HG03175 (cell line): ENCODE data around the gene GK.
"Not testable (repeated sequence)": the region's sequence is repeated elsewhere in the genome, so short reads cannot be mapped to it uniquely, and the experiment has no call there.

Experiments
- ATAC-seq: cut with Tn5 transposase; IDR thresholded peaks from one replicate; pipeline ENCODE4 v1.9.1; 2021; ENCODE audit warnings: mild to moderate bottlenecking, moderate library complexity; ENCODE audit not compliant: unreplicated experiment

Gene GK

DNA sequence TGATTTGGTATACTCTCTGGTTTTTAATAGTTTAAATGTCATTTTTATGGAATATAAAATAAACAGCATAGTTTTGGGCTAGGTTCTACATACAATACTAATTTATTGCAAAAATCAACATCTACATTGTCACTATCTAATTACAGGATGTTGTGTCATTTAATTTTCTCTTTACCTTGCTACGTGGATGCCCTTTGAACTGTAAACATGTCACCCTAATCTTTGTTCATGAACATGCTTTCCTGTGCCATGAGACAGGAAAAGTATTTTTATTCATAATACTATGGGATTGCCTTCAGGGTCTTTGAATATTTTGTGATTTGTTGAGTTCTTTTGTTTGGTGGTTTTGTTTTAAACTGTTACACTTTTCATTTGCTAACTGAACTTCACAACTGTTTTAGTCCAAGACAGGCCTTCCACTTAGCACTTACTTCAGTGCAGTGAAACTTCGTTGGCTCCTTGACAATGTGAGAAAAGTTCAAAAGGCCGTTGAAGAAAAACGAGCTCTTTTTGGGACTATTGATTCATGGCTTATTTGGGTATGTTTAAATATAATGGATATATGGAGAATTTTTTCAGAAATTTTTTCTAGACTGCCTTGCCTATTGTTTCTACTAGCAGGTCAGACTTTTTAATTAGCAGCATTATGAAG lies 40.9 kb downstream of the GK start:
- ATAC-seq, result no peak

DNA sequence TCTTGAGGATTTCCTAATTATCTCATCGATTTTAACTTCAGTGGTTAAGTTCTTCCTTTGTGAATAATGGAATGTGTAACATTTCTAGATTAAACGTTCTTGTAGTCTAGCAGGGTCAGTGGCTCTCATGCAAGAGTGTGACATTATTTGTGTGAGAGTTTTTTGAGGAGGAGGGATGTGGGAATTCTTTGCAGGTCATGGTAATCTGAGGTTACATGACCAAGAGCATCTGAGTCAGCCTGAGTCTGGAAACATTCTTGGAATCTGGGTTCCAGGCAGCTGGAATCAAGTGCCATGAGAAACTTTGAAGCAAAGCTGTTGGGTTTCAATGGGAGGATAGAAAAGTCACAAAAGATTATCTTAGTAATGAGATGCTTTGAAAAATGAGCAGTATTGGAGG lies 49.5 kb downstream of the GK start:
- ATAC-seq, result no peak

GRCh38 chrX:30706216-30706775 lies 53.1 kb downstream of the GK start:
- no peak for ATAC-seq

GRCh38 chrX:30712214-30712613 lies 59.0 kb downstream of the GK start:
- no peak for ATAC-seq

DNA sequence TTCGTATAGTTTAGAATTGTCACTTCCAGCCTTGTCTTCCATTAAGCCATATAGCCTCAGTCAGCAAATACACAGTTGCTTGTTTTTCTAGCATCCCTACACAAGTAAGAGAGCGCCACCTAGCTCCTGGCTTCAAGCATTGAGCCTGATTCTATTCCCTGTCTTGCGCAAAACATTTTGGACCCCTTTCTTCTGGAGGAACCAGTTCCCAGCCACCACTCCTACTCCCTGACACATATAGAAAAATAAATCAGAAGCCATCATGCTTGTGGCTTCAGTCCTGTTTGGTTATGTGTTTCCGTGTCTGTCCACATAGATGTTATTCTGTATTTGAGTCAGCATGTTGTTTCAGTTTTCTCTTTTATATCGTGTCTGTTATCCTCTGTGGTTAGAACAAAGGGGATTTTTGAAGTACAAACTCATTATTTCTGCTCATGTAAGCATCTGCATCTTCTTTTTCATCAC lies 59.9 kb downstream of the GK start:
- peak; percentile 90 for ATAC-seq

DNA sequence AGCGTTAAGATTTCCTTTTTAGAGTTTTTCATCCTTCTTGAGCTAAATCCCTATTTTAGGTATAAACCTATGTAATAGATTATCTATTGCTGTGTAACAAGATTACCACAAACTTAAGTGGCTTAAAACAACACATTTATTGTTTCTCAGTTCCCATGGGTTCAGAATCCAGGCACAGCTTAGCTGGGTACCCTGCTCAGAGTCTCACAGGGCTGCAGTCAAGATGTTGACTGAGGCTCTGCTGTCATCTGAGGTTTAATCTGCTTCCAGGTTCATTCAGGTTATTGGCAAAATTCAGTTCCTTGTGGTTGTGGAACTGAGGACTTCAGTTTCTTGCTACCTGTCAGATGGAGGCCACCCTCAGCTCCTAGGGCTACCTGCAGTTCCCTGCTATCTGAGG lies 60.9 kb downstream of the GK start:
- peak; percentile 52 for ATAC-seq

DNA sequence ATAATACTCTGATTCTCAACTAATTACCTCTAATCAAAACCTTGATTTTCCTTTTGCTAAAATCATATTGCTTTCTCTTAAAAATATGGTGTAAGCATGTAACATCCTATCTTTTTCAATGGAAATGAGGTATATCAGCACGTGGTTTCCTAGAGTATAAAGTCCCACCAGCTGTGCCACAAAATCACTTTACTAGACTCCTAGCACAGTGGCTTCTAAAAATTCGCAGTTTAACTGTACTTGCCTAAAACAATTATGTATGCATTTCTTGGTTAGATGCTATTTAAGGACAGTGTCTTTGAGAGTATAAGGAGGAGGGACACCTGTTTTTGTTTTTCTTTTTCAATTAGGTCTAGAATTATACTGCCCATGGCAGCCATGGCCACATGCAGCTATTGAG lies 62.8 kb downstream of the GK start:
- ATAC-seq, result no peak

- no peak for ATAC-seq
Observed at GRCh38 chrX:30733852-30734660, 80.8 kb downstream of the GK start.

GRCh38 chrX:30734782-30735181 lies 81.6 kb downstream of the GK start:
- no peak for ATAC-seq

- ATAC-seq, result peak; percentile 94
Observed at GRCh38 chrX:30735839-30736238, 82.6 kb downstream of the GK start.

- no peak for ATAC-seq
Observed at GRCh38 chrX:30741545-30741944, 88.3 kb downstream of the GK start.

DNA sequence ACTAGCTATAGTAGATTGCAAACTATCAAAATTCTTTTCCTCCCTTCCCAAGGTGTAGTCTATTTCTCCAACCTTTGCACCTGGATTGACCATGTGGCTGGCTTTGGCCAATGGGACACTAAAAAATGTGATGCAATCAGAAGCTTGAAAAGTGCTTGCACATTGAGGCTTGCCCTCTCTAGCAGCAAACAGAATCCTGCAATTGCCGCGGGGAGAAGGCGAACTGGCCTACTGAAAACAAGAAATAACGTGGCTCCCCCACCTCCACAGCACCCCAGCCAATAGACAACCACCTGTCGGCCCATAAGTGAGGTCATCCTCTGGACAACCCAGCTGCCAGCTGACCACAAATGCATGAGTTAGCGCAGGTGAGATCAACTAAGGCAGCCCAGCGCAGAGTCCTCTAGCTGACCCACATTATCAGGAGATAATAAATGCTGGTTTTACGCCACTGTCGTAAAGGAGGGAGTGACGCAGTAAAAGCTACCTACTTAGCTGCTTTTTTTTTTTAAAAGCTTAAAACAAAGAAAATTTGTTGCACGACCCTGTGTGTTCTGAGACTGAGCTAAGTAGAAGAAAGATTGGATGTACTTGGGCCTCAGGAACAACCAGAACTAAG lies 95.2 kb downstream of the GK start:
- no peak for ATAC-seq

DNA sequence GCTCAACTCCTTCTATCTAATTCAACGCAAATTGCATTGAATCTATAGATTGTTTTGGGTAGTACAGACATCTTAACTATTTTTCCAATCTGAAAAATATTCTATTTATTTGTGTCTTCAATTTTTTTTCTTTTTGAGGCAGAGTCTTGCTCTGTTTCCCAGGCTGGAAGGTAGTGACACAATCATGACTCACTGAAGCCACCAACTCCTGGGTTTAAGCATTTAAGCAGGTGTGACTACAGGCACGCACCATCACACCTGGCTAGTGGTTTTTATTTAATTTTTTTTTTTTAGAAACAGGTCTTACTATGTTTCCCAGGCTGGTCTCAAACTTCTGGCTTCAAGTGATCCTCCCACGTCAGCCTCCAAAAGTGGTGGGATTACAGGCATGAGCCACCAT lies 98.3 kb downstream of the GK start:
- ATAC-seq, result no peak

- no peak for ATAC-seq
Observed at GRCh38 chrX:30762755-30763154, 109.5 kb downstream of the GK start.

DNA sequence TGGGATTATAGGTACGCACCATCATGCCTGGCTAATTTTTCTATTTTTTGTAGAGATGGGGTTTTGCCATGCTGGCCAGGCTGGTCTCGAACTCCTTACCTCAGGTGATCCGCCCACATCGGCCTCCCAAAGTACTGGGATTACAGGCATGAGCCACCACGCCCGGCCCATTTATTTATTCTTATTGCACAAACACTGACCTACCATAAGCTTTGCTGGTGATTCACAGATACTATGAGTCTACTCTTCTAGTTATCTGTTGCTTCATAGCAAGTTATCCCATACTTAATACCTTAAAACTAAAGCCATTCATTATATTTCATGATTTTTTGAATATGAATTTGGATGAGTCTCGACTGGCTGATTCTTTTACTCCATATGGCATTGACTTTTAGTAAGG lies 120.5 kb downstream of the GK start:
- not testable (repeated sequence) for ATAC-seq

- no peak for ATAC-seq
Observed at GRCh38 chrX:30777575-30777974, 124.4 kb downstream of the GK start.

GRCh38 chrX:30779453-30780030 lies 126.3 kb downstream of the GK start:
- ATAC-seq, result no peak
